Lung (tissue), 12 donors: ENCODE data around the gene C1orf56. TPM values are rescaled to one million over a fixed set of nuclear protein-coding genes. Genes with fewer than 3 reads are reported as not detected.

Experiments
- ATAC-seq: fragments of 200-7000 bp; cut with Tn5 transposase; one replicate; pipeline ENCODE4 v1.9.1; 2020; ENCODE audit warnings: moderate number of reproducible peaks; ENCODE audit not compliant: insufficient read depth, low FRiP score
- DNase-seq, 3 donors: peaks; one replicate each; pipeline ENCODE4 v3.0.0-alpha.2; 2013 to 2017
- H3K27ac ChIP-seq, 2 donors: one replicate each; pipeline ENCODE4 v1.5.1; 2013; ENCODE audit warnings: mild to moderate bottlenecking in 2 of 2, moderate library complexity in 2 of 2, control low read depth in 1 of 2, inconsistent platforms in 1 of 2, low read depth in 1 of 2, low read length in 1 of 2
- H3K27me3 ChIP-seq, 3 donors: one replicate each; pipeline ENCODE4 v1.5.1; 2013; ENCODE audit warnings: low read length in 2 of 3; ENCODE audit not compliant: control insufficient read depth in 3 of 3, insufficient read depth in 3 of 3
- H3K36me3 ChIP-seq, 4 donors: one replicate each; pipeline ENCODE4 v1.5.1; 2013; ENCODE audit warnings: low read length in 4 of 4, mild to moderate bottlenecking in 1 of 4, moderate library complexity in 1 of 4; ENCODE audit not compliant: control insufficient read depth in 4 of 4, insufficient read depth in 4 of 4
- H3K4me1 ChIP-seq, 5 donors: one replicate each; pipeline ENCODE4 v1.5.1; 2013; ENCODE audit warnings: low read length in 5 of 5, mild to moderate bottlenecking in 2 of 5, moderate library complexity in 1 of 5; ENCODE audit not compliant: control insufficient read depth in 5 of 5, insufficient read depth in 5 of 5
- H3K4me3 ChIP-seq: one replicate; pipeline ENCODE4 v1.5.1; 2013; ENCODE audit warnings: mild to moderate bottlenecking, control low read depth, moderate library complexity
- H3K9ac ChIP-seq, 2 donors: one replicate each; pipeline ENCODE4 v1.5.1; 2013; ENCODE audit warnings: low read length in 2 of 2, control low read depth in 1 of 2; ENCODE audit not compliant: insufficient read depth in 1 of 2
- H3K9me3 ChIP-seq, 4 donors: one replicate each; pipeline ENCODE4 v1.5.1; 2013; ENCODE audit warnings: low read length in 3 of 4, mild to moderate bottlenecking in 1 of 4, moderate library complexity in 1 of 4; ENCODE audit not compliant: control insufficient read depth in 4 of 4, insufficient read depth in 3 of 4
- WGBS, 2 donors: extraction: QIAGEN DNeasy Blood & Tissue Kit; methylation state at CpG; one replicate each; pipeline ENCODE4 v1.1.7; 2013; 5-methylcytosine and 5-hydroxymethylcytosine counted together
- polyA plus RNA-seq, 2 donors: library from polyadenylated mRNA; stranded (reverse); fragments of 200-250 nt; gene quantifications; one replicate each; pipeline ENCODE4 v1.2.1, GENCODE V29; 2013
- total RNA-seq, 2 donors: library from RNA; depleted of rRNA in 1 of 2; stranded (reverse); fragments of >200 nt in 1 of 2; gene quantifications; one replicate each; pipeline ENCODE4 v1.2.1, GENCODE V29; 2014 to 2021
- TF ChIP-seq, protein P1 (sequence below): IDR thresholded peaks from 2 replicates; pipeline ENCODE4 v1.5.1; 2012; ENCODE audit warnings: mild to moderate bottlenecking; ENCODE audit errors: control extremely low read depth, extremely low read depth
- donor health status: control.
- donor health status: control.
- donor health status: Bipolar disorder and iron deficiency.
- donor health status: healthy.
- donor health status: DM: yes; HTN: yes; CAD: no.

C1orf56 gene
- total and polyA plus RNA-seq, 4 donors: 2.3 to 4.9 (median 3.9) TPM

DNA sequence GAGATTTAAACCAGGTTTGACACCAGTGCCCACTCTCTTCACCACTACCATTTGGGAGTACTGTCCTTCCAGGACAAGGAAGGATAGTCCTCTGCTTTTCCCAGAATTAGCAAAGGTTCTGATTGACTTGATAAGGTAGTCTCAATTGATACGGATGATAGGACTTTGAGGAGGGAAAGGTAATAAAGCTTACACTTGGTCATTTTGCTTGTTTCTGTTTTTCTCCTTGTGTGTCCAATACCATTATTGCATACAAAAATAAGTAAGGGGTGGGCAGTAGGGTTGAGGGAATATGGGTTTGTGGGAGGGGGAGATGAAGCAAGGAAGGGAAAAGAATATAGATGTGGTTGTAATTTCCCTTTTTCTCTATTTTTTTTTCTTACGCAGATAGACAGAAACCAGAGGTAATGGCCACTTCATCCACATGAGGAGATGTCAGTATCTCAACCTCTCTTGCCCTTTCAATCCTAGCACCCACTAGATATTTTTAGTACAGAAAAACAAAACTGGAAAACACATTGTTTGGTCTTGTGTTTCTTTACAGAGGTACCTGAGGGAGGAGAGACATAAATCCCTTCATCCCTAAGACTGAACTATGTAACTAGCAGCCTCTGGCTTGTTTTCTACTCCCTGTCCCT is 2.6 kb downstream of the C1orf56 start:
- H3K4me3 ChIP-seq: no peak overlapping the region
- no peak for DNase-seq
- 89% methylated on average over 2 of the region's 2 CpGs for WGBS, 2 donors
- H3K27me3 ChIP-seq: no peaks in the 10 kb centered on the region
- TF ChIP-seq, protein P1, sequence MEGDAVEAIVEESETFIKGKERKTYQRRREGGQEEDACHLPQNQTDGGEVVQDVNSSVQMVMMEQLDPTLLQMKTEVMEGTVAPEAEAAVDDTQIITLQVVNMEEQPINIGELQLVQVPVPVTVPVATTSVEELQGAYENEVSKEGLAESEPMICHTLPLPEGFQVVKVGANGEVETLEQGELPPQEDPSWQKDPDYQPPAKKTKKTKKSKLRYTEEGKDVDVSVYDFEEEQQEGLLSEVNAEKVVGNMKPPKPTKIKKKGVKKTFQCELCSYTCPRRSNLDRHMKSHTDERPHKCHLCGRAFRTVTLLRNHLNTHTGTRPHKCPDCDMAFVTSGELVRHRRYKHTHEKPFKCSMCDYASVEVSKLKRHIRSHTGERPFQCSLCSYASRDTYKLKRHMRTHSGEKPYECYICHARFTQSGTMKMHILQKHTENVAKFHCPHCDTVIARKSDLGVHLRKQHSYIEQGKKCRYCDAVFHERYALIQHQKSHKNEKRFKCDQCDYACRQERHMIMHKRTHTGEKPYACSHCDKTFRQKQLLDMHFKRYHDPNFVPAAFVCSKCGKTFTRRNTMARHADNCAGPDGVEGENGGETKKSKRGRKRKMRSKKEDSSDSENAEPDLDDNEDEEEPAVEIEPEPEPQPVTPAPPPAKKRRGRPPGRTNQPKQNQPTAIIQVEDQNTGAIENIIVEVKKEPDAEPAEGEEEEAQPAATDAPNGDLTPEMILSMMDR: no peak
- H3K27ac ChIP-seq: no peak overlapping the region
- no peak for ATAC-seq
- no peaks in the 10 kb centered on the region for H3K9me3 ChIP-seq
- peaks cover 23 to 30% (median 28%) of the 10 kb centered on the region in 4 donors for H3K36me3 ChIP-seq
- H3K4me1 ChIP-seq: peaks cover 0 to 9% (median 4%) of the 10 kb centered on the region in 5 donors
- no peak overlapping the region for H3K9ac ChIP-seq

DNA sequence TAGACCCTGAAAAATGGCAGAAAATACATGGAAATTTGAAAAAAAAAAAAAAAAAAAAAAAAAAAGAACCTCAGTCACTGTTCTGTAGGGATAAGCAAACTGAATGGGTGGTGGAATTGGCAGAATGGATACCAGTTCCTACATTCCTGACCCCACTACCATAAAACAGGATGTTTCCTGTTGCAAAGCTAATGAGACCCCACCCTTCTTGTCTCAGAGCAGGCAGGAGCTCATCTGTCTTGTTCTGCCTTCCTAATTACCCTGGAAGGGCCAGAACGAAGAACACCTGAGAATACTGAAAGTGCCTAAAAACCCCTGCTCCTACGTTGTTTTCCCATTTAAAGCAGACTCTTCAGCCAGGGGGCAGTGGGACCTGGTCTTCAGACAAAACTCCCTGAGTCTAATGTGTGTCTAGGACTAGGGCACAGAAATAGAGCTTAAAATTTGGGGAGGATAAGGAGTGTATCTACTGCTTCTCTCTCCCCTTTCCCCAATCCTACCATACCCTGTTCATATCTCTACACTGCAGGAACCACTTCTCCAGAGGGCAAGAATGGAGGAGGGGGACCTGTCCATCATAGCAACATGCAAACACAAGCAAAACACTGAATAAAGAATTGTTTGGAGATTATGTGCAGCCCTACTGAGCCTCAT is 3.9 kb downstream of the C1orf56 start:
- Histone ChIP-seq H3K9me3 (no peaks in the 10 kb centered on the region), H3K4me3 (no peak overlapping the region), H3K27ac (no peak overlapping the region), H3K9ac (no peak overlapping the region), H3K4me1 (peaks cover under 1 to 17% (median 7%) of the 10 kb centered on the region in 5 donors), H3K36me3 (peaks cover 35 to 41% (median 38%) of the 10 kb centered on the region in 4 donors), H3K27me3 (no peaks in the 10 kb centered on the region)
- ATAC-seq (no peak), DNase-seq (no peak)
- TF ChIP-seq, protein P1: no peak
- 85 to 89% methylated on average over 2 of the region's 2 CpGs for WGBS, 2 donors

DNA sequence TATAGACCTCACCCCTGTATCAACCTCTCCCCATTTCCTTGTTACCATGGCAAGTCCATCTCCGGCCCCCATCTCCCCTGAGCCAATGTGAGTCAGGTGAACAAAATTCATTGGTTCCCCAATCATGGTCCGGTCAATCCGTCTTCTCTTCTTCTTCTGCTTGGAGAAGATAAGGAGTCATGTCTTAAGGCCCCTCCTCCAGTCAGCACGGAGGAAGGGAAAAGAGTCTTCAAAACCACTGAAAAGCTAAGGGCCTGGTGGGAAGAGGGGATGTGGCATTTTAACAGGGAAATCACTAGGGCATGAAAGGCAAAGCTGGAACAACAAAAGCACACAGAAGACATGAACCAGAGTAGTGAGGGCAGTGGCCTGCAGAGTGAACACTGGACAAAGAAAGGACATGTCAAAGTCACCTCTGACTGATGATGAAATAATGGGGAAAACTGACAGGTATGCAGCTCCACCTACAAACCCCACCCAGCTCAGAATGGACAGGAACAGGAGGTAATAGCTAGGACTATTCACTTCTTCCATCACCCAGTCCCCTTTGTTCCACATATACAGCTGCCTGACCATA is 7.5 kb downstream of the C1orf56 start:
- no peak overlapping the region for H3K4me3 ChIP-seq
- H3K36me3 ChIP-seq: peaks cover 35 to 44% (median 40%) of the 10 kb centered on the region in 4 donors
- no peaks in the 10 kb centered on the region for H3K27me3 ChIP-seq
- no peaks in the 10 kb centered on the region for H3K9me3 ChIP-seq
- peak overlapping the region in 1 of 2 donors; percentile 1 for H3K27ac ChIP-seq
- DNase-seq: no peak
- TF ChIP-seq, protein P1: no peak
- ATAC-seq: no peak
- peaks cover 11 to 21% (median 15%) of the 10 kb centered on the region in 5 donors for H3K4me1 ChIP-seq
- 86 to 90% methylated on average over 4 of the region's 4 CpGs for WGBS, 2 donors
- no peak overlapping the region for H3K9ac ChIP-seq
